GM19099 (cell line): ENCODE measurements around the gene CHMP3.

ENCODE experiments used
- POLR2A ChIP-seq: IDR thresholded peaks from 3 replicates; pipeline ENCODE4 v1.6.1; 2011; ENCODE audit warnings: low read depth; ENCODE audit not compliant: insufficient read length; ENCODE audit errors: extremely low read depth

CHMP3 gene

DNA sequence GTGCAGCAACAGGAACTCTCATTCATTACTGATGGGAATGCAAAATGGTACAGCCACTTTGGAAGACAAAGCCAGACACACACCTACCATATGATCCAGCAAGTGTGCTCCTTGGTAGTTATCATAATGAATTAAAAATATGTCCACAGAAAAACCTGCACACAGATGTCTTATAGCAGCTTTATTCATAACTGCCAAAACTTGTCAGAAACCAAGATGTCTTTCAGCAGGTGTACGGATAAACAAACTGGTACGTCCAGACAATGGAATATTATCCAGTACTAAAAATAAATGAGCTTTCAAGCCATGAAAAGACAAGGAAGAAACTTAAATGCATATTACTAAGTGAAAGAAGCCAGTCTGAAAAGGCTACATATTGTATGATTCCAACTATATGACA is 50.4 kb downstream of the CHMP3 start:
- TF ChIP-seq POLR2A = no peak

DNA sequence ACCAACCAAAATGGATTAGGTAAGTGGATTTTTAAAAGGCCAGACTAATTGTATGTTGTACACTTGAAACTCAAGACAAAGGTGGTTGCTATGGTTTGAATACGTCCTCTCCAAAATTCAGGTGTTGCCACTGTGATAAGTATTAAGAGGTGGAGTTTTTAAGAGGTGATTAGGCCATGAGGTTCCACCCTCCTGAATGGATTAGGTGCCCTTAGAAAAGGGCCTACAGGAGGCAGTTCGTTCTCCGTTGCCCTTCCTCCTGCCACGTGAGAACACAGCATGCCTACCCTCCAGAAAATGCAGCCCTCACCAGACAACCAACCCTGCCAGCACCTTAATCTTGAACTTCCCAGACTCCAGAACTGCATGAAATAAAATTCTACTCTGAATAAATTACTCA is 51.2 kb downstream of the CHMP3 start:
- no peak for TF ChIP-seq POLR2A

DNA sequence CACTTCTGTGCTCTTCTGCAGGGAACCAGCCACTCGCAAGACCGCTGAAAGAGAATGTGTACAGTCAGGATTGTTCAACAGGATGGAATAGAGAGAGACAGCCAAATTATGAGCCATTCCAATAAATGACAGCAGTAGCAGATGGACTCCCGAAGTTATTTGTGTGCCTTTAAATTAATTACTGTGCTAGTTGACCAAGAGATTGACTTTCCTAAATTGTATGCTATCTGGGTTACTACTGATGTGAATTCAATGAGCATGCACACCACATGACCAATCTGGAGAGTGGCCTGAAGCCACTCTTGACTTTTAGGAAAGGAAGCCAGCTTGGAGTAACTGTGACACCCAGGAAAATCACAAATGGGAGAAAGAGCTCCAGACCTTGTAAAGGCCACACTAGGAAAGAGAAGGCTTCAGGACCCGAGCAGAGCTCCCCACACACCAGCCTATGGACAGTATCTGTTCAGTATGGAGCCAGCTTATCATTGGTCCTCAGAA is 52.8 kb downstream of the CHMP3 start:
- TF ChIP-seq POLR2A = no peak

DNA sequence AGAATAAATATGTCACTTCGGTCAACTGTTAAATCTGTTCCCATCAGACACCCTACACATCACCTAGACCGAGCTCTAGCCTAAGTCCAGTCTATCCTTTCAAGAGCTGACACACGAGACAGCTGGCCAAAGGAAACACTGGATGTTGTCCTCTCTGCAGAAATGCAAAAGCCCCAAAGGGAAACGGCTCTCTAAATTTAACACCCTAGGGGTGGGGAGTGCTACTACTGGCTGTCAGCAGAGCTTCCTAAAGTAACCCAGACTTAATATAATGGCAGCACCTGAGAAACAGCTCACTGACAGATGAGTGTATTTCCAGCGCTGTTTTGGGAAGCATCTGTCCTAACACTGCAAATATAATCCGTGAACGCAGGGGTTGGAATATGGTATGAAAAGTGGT is 55.6 kb downstream of the CHMP3 start:
- no peak for TF ChIP-seq POLR2A

DNA sequence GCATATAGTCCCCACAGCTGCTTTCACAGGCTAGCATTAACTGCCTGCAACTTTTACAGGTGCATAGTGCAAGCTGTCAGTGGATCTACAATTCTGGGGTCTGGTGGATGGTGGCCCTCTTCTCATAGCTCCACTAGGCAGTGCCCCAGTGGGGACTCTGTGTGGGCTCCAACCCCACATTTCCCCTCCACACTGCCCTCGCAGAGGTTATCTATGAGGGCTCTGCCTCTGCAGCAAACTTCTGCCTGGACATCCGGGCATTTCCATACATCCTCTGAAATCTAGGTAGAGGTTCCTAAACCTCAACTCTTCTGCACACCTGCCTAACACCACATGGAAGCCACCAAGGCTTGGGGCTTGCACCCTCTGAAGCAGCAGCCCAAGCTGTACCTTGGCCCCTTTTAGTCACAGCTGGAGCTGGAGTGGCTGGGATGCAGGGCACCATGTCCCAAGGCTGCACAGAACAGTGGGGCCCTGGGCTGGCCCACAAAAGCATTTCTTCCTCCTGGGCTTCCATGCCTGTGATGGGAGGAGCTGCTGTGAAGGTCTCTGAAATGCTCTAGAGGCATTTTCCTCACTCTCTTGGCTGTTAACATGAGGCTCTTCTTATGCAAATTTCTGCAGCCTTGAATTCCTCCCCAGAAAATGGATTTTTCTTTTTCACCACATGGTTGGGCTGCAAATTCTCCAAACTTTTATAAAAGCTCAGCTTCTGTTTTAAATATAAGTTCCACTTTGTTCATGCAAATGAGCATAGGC is 62.7 kb downstream of the CHMP3 start:
- TF ChIP-seq POLR2A = no peak

DNA sequence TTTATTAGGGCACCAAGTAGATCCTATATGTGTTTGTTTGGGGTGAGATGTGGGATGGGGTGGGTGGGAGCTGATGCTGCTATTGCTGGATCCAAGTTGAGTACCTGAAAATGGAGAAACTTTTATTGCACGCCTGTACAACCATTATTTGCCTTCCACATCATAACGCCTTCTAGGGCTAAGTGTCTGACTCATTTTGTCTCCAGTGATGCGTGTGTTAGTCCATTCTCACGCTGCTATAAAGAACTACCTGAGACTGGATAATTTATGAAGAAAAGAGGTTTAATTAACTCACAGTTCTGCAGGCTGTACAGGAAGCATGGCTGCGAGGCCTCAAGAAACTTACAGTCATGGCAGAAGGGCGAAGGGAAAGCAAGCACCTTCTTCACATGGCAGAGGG is 63.9 kb downstream of the CHMP3 start:
- TF ChIP-seq POLR2A = no peak

DNA sequence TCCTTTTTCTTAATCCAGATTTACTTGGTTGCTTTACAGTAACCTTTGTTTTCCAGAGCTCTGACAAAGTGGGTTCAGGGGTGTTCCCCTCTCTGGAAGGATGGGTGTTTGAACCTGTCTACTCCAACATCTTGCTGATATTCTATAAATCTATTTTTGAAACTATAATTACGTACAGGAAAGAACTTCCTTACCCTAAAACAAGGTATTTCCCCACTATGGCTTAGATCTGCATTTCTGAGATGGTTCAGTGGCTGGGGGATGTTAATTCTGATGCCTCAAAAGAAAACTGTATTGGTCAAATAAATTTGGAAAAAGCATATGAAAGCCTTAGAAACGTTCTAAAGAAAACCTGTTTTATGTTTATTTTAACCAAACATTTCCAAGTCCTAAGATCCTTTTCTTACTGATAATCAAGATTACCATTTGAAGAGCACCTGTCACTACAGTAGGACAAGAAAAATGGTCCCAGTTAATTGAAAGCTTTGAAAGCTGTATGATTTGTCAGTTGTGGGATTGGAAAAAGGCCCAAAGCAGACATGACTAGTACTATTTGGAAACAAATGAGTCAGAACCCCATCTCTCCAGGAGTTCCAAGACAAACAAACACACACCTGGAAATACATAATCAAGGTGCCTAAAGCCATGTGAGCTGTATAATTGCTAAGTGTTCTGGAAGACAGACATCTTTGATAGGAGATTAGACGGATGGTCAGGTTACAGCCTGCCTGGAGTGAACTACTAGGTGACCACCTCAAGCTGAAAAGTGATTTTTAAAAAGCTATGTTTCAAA is 64.6 kb downstream of the CHMP3 start:
- TF ChIP-seq POLR2A = no peak

DNA sequence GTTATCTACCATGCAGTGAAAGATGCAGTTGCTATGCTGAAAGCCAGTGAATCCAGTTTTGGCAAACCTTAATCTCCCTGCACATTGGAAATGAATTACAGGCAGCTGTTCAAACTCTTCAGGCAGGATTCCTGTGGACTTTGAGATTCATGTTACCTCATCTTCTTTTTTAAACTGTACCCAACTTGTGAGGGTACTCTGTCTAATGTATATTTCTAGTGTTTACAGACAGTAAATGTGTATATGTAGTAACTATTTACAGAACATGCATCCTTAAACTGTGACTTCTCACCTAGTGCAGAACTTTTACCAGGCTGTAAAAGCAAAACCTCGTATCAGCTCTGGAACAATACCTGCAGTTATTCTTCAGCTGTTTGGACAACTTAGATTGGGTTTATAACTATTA is 71.2 kb downstream of the CHMP3 start:
- no peak for TF ChIP-seq POLR2A

DNA sequence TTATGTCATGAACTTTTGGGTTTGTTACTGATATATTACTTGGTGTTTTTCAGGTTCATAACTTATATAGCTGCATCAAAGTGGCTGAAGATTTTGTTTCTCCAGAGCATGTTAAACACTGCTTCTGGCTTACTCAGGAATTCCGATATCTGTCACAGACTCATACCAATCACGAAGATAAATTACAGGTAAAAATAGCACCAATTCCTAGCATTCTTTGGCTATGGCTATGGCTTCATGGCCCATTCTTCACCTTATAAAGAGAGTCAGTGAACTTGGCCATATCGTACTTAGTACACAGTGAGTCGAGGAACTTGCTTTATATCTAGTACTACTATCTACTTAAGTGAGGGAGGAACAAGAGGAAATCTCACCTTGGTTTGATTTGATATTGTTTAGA is 72.2 kb downstream of the CHMP3 start:
- no peak for TF ChIP-seq POLR2A

DNA sequence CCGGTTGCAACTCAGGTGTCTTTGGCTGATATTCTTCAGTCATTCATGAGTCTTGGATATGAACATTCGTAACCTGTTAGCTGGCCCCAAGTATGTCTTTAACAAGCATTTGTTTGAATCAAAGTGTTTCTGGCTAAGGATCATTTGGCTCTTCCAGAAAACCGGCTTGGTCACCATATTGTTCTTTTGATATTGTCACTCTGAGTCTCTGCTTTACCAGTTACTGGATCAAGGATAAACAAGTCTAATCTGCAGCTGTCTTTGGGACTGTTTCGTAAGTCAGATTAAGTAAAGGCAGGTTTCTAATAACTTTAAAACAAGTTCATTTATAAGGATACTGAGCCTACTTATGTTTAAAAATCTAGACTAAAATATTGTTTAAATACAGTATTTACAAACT is 73.0 kb downstream of the CHMP3 start:
- no peak for TF ChIP-seq POLR2A

DNA sequence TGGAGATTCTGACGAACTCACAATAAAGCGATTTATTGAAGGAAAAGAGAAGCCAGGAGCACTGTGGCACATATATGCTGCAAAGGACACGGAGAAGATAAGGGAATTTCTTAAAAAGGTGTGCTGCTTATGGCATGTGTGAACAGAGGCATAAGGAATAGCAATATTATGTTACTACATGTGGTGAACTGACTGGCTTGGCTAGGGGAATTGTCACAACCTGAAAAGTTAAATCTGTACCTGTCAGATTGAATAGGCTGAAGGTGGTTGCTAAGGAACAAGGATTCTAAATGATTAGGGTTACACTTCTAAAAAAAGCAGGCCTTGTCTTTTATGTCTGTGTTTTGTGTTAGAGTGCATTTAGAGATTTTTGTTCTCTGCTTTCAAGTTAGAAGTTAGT is 73.7 kb downstream of the CHMP3 start:
- no peak for TF ChIP-seq POLR2A

DNA sequence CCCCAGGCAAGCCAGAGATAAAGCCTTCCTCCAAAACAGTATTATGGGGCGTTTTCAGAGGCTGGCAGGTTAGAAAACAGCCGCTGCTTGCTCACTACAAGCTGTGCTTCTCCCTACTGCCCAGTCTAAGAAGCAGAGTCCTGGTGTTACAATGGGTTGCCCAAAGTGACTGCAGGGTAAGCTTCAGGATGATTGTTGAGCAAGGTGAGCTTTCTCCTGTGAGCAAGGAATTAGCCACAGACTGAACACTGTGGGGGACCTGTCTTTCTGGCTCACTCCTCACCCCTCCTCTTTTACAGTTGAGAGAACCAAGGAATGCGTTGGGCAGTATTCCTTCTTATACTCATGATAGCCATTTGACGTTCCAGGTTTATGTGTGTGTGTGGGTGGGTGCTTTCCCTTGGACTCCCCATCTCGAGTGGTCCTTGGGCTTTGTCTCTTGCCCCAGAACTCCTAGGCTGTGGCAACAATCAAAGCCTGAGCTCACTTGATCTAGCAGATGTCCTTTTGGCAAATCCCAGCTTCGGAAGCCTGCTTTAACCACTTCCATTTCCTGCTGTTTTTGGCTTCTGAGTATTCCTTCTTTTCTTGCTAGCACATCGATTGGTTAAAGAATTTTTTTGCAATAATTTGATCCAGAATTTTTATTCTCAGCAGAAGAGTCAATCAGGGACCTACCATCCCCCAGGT is 74.5 kb downstream of the CHMP3 start:
- TF ChIP-seq POLR2A = no peak

DNA sequence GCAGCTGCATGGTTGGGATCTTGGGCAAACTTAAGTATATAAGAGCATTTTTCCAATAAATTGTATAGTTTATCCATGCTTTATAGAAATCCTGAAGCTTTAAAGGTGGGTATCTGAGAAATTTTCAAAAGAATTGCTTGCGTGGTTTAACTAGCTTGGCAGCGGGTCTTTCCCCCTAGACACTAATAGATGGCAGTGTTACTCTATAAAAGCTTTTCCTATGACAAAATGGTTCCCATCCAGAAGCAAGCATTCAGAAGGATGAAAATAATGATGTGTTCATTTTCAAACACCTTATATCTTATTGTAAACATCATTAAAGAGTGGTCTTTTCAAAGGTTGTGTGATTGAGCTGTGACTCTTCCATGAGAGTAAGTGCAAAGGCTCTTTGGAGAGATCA is 76.2 kb downstream of the CHMP3 start:
- no peak for TF ChIP-seq POLR2A

DNA sequence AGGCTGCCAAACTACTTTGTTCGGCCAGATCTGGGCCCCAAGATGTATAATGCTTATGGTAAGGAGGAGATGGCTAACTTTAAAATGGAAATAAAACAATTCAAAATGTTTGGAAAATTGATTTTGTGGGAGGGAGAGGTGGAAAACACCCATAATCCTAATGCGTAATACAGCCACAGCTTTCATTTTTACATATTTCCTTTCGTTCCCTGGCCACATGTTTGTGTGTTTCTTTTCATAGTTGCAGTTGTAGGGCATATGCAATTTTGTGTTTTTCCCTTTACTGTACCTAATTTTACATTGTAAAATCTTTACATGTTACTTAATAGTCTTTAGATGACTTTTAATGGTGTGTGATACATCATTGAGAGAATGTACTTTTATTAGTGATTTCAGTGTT is 77.4 kb downstream of the CHMP3 start:
- TF ChIP-seq POLR2A = no peak

DNA sequence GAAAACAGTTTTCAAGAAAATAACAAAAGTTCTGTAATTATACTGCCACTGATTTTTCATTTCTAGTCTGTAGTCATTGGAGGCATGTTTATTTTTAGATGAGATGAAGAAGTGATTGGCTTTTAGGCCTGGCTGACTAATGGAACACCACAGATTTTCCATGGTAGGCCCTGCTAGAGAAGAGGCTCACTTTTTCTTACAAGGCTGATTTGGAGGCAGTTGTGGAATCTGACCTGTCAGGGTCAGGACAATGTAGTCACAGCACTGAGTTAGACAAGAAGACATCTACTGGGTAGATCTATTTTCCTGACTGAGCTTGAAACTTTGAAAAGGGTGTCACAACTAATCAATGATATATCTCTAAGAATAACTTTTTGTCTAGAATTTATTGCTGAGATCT is 78.1 kb downstream of the CHMP3 start:
- TF ChIP-seq POLR2A = no peak

DNA sequence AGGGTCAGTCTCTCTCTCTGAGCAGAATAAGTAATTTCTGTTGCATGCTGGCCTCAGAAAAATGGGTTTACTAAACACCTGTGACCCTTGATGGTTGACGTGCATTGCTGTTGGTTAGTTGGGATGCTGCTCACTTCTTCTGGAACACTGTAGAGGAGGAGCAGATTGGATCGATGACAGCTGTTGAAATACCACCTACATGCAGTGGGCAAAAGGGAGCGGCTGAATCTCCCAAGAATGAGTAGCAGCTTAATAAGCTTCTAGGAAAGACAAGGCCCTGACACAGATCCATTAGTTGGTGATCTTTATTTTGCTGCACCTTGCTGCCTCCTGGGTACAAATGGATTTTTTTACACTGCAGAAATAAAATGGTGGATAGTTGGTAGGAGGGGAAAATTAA is 78.9 kb downstream of the CHMP3 start:
- TF ChIP-seq POLR2A = no peak
